ENCODE measurements around the gene NEDD8.
"Not testable (repeated sequence)": the region's sequence is repeated elsewhere in the genome, so short reads cannot be mapped to it uniquely, and the experiment has no call there.

Gene NEDD8

GRCh38 chr14:24222987-24223386 is 9.2 kb downstream of the NEDD8 start:
- not testable (repeated sequence) for DNase-seq (ENCODE audit: low spot score)

DNA sequence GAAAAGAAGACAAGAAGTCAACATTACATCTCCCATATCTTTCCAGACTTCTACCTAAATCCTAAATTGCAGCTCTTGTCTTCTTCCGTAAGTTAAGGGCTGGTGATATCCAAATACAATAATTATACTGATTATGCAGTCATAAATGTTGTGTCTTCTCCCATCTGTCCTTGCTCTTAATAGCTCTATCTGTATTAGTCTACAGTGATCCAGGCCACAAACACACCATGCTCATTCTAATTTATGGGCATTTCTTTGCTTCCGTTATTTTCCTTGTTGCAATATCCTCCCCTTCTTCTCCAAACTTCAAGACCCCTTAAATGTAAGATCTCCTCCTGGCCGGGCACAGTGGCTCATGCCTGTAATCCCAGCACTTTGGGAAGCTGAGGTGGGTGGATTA is 12.6 kb downstream of the NEDD8 start:
- DNase-seq (ENCODE audit: low spot score) = no peak

DNA sequence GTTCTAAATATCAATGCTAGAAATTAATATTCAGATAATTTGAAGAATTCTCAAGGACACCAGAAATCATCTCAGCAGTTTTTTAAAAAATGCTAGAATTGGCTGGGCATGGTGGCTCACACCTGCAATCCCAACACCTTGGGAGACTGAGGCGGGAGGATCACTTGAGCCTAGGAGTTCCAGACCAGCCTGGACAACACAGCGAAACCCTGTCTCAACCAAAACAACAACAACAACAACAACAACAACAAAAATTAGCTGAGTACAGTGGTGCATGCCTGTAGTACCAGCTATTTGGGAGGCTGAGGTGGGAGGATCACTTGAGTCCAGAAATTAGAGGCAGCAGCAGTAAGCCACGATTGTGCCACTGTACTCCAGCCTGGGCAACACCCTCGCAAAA is 13.1 kb downstream of the NEDD8 start:
- DNase-seq (ENCODE audit: low spot score) = no peak

DNA sequence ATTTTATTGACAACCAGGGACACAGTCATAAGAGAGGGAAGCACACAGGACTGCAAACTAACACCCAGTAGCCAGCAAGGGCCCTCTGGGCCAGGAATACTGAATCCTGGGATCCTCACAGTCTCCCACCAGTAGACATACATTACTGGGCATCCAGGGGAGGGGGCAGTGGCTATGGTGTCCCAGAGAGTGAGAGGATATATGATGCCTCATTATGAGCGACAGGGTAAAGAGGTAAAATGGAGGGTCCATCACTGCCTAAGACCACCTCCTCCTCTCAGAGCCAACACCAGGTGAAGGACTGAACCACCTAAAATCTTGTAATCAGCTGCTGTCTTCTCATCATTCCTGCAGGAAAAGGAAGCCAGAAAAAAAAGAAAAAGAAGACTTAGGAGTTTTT is 15.3 kb downstream of the NEDD8 start:
- not testable (repeated sequence) for DNase-seq (ENCODE audit: low spot score)

DNA sequence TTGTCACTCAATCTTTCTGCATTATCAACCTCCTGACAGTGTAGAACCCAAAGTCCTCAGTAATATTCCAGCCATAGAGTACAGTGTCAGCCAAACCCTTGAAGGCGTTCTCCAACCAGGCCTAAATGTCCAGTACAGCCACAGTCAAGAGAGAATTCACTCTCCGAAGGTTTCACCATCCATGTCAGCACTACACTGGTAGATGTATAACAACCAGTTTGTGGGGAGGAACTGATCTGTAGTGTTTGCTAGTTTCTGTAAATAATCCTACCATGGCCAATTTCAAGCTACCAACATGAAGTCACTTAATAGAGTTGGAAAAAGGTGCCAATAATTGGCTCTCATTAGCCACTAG is 15.8 kb downstream of the NEDD8 start:
- no peak for DNase-seq (ENCODE audit: low spot score)

- peak; percentile 86 for DNase-seq (ENCODE audit: low spot score)
Observed at GRCh38 chr14:24215495-24216344, 16.4 kb downstream of the NEDD8 start, which contains the start of gene MDP1. MDP1 (minus strand) TSS chr14:24216066; CDS start chr14:24215955, 111 bp downstream.

- DNase-seq (ENCODE audit: low spot score) = no peak
Observed at GRCh38 chr14:24213866-24214662, 18.1 kb downstream of the NEDD8 start.

DNA sequence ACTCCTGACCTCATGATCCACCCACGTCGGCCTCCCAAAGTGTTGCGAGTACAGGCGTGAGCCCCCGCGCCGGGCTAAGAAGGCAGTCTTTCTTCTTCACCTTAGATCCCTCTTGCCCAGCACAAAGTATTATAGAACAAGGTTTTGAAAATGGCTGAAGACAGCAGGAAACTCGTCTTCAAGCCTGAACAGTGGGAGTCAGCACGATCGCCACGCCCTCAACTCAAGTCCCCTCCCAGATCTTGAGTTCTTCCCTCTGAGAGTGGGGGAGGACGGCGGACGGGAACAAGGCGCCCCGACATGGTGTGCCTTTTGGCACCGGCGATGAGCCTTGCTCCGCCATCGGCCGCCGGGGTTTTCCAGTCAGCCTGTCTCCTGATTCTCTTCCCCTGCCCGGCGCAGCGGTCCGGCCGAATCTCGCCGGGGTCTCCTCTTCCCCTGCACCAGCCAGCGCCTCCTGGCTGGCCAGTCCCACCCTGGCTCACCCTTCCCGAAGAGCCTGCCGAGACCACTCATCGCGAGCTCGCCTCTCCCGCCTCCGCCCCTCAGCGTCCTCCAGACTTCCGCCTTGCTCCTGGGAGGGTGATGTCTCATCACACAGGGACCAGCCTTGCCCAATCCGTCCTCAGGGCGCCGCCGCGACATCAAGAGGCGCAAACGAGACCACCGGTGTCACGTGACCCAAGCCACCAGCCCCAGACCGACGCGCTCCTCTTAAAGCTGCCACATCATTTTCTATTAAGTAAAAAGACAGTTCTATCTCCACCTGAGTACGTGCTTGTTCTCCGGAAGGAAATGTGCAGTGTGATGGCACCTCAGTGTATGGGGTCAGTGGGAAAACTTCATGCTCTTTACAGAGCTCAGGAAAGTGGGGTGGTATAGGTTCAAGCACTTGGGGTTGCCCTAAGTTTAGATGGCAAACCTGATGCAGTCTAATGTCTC is 19.0 kb downstream of the NEDD8 start, which contains the start of gene CHMP4A:
TSS of gene CHMP4A (minus strand) at position 565 of the 942 bp plus-strand sequence. CDS start at position 516, 49 bp downstream.
- peak; percentile 95 for DNase-seq (ENCODE audit: low spot score)

GRCh38 chr14:24211311-24211710 is 20.9 kb downstream of the NEDD8 start:
- no peak for DNase-seq (ENCODE audit: low spot score)

- DNase-seq (ENCODE audit: low spot score) = no peak
Observed at GRCh38 chr14:24207625-24208024, 24.5 kb downstream of the NEDD8 start.

- no peak for DNase-seq (ENCODE audit: low spot score)
Observed at GRCh38 chr14:24207104-24207551, 25.0 kb downstream of the NEDD8 start.

- DNase-seq (ENCODE audit: low spot score) = no peak
Observed at GRCh38 chr14:24206260-24207103, 25.7 kb downstream of the NEDD8 start.

- DNase-seq (ENCODE audit: low spot score) = no peak
Observed at GRCh38 chr14:24204163-24205146, 27.7 kb downstream of the NEDD8 start.

DNA sequence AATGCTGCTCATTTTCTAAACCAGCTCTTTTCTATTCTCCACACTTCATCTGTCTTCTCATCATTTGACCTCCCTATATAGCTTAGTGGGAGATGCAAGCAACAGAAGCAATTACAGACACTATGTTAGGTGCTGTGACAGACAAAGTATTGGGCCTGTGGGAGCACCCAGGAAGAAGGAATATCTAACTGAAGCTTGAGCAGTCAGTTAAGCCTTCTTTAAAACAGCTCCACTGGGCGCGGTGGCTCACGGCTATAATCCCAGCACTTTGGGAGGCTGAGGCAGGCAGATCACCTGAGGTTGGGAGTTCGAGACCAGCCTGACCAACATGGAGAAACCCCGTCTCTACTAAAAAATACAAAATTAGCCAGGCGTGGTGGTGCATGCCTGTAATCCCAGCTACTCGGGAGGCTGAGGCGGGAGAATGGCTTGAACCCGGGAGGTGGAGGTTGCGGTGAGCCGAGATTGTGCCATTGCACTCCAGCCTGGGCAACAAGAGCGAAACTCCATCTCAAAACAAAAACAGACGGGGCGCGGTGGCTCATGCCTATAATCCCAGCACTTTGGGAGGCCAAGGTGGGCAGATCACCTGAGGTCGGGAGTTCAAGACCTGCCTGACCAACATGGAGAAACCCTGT is 28.8 kb downstream of the NEDD8 start:
- not testable (repeated sequence) for DNase-seq (ENCODE audit: low spot score)

DNA sequence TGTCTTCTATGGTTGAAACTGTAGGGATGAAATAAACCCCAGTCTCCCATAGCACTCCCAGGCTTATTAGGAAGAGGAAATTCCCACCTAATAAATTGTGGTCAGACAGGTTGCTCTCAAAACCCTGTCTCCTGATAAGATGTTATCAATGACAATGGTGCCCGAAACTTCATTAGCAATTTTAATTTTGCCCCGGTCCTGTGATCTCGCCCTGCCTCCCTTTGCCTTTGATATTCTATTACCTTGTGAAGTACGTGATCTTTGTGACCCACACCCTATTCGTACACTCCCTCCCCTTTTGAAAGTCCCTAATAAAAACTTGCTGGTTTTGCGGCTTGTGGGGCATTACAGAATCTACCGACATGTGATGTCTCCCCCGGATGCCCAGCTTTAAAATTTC is 29.6 kb downstream of the NEDD8 start:
- not testable (repeated sequence) for DNase-seq (ENCODE audit: low spot score)

- DNase-seq (ENCODE audit: low spot score) = no peak
Observed at GRCh38 chr14:24198814-24199524, 33.2 kb downstream of the NEDD8 start.

GRCh38 chr14:24197056-24197450 is 35.1 kb downstream of the NEDD8 start:
- no peak for DNase-seq (ENCODE audit: low spot score)

Measured in left forelimb (tissue), 1 donor.